ENCODE results near the gene TXNDC16. TPM values are rescaled to one million over a fixed set of nuclear protein-coding genes. Genes with fewer than 3 reads are reported as not detected.

Gene TXNDC16
- total RNA-seq, 4 donors from 2014 or later: 7.4 to 18.7 (median 16.0) TPM

DNA sequence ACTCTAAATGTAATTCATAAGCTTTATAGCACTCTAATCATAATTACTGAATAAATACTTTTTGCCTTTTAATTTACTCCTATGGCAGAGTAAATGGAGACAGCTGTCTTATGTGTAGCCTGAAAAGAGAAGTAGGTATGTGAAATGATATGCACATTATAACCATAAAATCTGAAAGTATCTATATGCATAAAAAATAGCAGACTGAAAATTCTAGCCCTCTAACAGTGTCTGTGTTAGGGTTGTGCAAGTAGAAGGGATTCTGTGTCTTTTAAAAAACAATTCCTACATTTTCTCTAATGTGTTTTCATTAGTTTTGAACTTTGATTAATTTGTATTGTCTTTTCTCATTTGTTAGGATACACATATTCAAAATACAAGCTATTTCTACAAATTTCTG is 94.9 kb downstream of the TXNDC16 start:
- H3K4me3 ChIP-seq: no peak overlapping the region
- H3K27me3 ChIP-seq: no peaks in the 10 kb centered on the region
- H3K9me3 ChIP-seq: no peaks in the 10 kb centered on the region
- no peak overlapping the region for H3K27ac ChIP-seq
- no peaks in the 10 kb centered on the region for H3K4me1 ChIP-seq
- no peak for TF ChIP-seq EP300 (IDR thresholded peaks at IDR 0.05)
- no peak for TF ChIP-seq POLR2AphosphoS5 (IDR thresholded peaks at IDR 0.05)
- TF ChIP-seq, protein P1, sequence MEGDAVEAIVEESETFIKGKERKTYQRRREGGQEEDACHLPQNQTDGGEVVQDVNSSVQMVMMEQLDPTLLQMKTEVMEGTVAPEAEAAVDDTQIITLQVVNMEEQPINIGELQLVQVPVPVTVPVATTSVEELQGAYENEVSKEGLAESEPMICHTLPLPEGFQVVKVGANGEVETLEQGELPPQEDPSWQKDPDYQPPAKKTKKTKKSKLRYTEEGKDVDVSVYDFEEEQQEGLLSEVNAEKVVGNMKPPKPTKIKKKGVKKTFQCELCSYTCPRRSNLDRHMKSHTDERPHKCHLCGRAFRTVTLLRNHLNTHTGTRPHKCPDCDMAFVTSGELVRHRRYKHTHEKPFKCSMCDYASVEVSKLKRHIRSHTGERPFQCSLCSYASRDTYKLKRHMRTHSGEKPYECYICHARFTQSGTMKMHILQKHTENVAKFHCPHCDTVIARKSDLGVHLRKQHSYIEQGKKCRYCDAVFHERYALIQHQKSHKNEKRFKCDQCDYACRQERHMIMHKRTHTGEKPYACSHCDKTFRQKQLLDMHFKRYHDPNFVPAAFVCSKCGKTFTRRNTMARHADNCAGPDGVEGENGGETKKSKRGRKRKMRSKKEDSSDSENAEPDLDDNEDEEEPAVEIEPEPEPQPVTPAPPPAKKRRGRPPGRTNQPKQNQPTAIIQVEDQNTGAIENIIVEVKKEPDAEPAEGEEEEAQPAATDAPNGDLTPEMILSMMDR (IDR thresholded peaks at IDR 0.05): no peak
- TF ChIP-seq POLR2A (IDR thresholded peaks at IDR 0.05): no peak
- ATAC-seq: no peak
- peaks cover 0 to 39% of the 10 kb centered on the region in 2 donors for H3K36me3 ChIP-seq

DNA sequence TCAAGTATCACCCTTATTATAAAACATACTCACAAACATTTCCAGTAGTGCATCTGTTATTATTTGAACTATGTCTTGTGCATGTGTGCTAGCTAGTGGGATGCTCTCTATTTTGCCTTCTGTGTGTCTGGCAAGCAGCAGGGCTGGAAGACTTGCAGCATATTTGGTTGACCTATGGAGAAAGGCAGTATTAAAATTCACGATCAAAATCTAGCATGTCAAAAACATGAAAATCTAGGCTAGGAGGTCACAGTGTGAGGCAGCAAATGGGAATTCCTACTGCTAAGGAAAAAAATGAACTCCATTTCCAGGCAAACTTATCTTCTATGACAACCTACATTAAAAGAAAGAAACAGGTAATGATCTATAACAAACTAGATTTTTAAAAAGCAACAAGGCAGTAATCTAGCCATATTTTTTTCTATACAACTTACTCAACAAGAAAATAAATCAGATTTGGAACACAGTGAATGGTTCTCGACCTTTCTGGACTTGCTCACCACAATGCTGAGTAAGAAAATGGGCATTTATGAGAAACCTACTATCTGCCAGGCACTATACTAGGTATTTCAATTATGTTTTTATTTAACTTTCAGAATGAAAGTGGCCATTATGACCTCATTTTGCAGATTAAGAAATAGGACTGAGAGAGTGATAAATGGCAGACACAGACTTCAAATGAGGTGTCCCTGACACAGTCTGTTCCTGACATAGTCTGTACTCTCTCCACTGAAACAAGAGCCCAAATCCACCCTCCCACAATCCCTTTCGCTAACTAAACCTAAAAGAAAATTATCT is 96.8 kb downstream of the TXNDC16 start:
- Histone ChIP-seq H3K4me3 (no peak overlapping the region), H3K27ac (no peak overlapping the region), H3K36me3 (peaks cover 0 to 40% of the 10 kb centered on the region in 2 donors), H3K9me3 (no peaks in the 10 kb centered on the region), H3K27me3 (no peaks in the 10 kb centered on the region), H3K4me1 (no peaks in the 10 kb centered on the region)
- ATAC-seq: peak; percentile 25
- 59 to 62% methylated on average over 3 of the region's 3 CpGs for WGBS, 2 donors (ENCODE audit: low coverage in 1 of 2)
- peak; percentile 65 for TF ChIP-seq POLR2AphosphoS5 (IDR thresholded peaks at IDR 0.05)
- TF ChIP-seq, protein P1 (IDR thresholded peaks at IDR 0.05): no peak

DNA sequence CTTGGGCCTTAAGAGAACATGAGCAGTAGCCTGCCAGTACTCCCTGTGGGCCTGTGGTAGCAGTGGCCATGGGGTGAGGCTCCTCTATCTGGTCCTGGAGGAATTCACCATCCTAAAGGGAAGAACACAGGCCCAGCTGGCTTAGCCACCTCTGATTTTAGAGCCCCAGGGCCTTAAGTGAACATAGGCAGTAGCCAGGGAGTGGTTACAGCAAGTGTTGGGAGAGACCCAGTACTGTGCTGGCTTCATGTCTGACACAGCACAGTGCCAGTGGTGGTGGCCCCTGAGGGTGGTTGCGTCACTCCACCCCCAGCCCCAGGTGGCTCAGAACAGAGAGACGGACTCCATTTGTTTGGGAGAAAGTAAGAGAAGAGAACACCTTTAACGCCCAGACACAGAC is 105.1 kb downstream of the TXNDC16 start:
- H3K36me3 ChIP-seq: peaks cover 0 to 44% of the 10 kb centered on the region in 2 donors
- H3K27me3 ChIP-seq: no peaks in the 10 kb centered on the region
- no peak overlapping the region for H3K27ac ChIP-seq
- no peaks in the 10 kb centered on the region for H3K4me1 ChIP-seq
- TF ChIP-seq, protein P1 (IDR thresholded peaks at IDR 0.05): no peak
- no peak for TF ChIP-seq POLR2AphosphoS5 (IDR thresholded peaks at IDR 0.05)
- TF ChIP-seq EP300 (IDR thresholded peaks at IDR 0.05): no peak
- no peak for TF ChIP-seq POLR2A (IDR thresholded peaks at IDR 0.05)
- ATAC-seq: no peak
- peaks cover 0 to 6% (median 0%) of the 10 kb centered on the region in 3 donors for H3K9me3 ChIP-seq
- H3K4me3 ChIP-seq: no peak overlapping the region
- WGBS, 2 donors (ENCODE audit: low coverage in 1 of 2): 96% methylated on average over 3 of the region's 3 CpGs; no CpG with 5 or more reads in 1 of the 2 donors

DNA sequence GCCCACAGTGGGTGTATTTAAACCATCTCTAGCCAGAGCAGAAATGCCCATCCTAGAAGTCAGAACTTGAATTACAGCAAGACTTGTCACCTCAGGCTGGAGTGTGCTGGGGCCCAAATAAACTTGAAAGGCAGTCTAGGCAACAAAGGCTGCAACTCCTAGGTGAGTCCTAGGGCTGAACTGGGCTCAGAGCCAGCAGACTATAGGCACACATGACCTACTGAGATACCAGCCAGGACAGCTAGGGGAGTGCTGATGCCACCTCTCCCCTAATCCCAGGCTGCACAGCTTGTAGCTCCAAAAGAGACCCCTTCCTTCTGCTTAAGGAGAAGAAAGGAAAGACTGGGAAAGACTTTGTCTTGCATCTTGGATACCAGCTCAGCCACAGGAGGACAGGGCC is 106.0 kb downstream of the TXNDC16 start:
- Histone ChIP-seq H3K36me3 (peaks cover 0 to 43% of the 10 kb centered on the region in 2 donors), H3K27ac (no peak overlapping the region), H3K9me3 (peaks cover 0 to 6% (median 0%) of the 10 kb centered on the region in 3 donors), H3K4me3 (no peak overlapping the region), H3K4me1 (no peaks in the 10 kb centered on the region), H3K27me3 (no peaks in the 10 kb centered on the region)
- TF ChIP-seq, protein P1 (IDR thresholded peaks at IDR 0.05): no peak
- TF ChIP-seq EP300 (IDR thresholded peaks at IDR 0.05) (no peak), POLR2A (IDR thresholded peaks at IDR 0.05) (no peak), POLR2AphosphoS5 (IDR thresholded peaks at IDR 0.05) (no peak)
- ATAC-seq: no peak

DNA sequence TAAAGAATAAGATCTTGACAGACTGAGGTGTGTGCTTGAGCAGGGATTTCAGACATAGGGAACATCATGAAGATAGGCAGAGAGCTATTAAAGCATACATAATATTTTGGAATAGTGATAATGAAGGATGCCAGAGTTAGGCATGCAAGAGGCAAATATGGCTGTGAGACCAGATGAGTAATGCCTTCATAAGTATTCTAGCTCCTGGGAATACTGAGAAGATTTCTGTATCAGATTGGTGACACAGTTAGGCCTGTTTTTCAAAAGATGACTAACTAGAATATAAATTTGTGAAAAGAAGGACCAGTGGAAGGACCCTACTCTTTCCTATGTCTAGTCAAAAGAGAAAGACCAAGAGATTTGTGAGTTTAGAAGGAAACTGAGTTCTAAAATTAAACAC is 108.8 kb downstream of the TXNDC16 start:
- Histone ChIP-seq H3K9me3 (no peaks in the 10 kb centered on the region), H3K27ac (no peak overlapping the region), H3K27me3 (no peaks in the 10 kb centered on the region), H3K4me3 (no peak overlapping the region), H3K4me1 (no peaks in the 10 kb centered on the region), H3K36me3 (peaks cover 0 to 42% of the 10 kb centered on the region in 2 donors)
- no peak for ATAC-seq
- TF ChIP-seq POLR2A (IDR thresholded peaks at IDR 0.05) (no peak), POLR2AphosphoS5 (IDR thresholded peaks at IDR 0.05) (no peak), EP300 (IDR thresholded peaks at IDR 0.05) (no peak)
- TF ChIP-seq, protein P1 (IDR thresholded peaks at IDR 0.05): no peak
